NCI-H2081 treated with DMSO at 0.1 percent for 48 hours (cell line): ENCODE results near the gene SLC6A3.
"Not testable (repeated sequence)": the region's sequence is repeated elsewhere in the genome, so short reads cannot be mapped to it uniquely, and the experiment has no call there.

Experiments
- DNase-seq: peaks from one replicate; lab custom pipeline; 2025; lab: John Stamatoyannopoulos, UW

Gene SLC6A3

GRCh38 chr5:1387059-1387755, 58.0 kb downstream of the SLC6A3 start:
- DNase-seq: no peak

GRCh38 chr5:1386274-1386717, 58.9 kb downstream of the SLC6A3 start:
- DNase-seq: no peak

GRCh38 chr5:1385395-1386273, 59.6 kb downstream of the SLC6A3 start:
- DNase-seq: peak; percentile 26

DNA sequence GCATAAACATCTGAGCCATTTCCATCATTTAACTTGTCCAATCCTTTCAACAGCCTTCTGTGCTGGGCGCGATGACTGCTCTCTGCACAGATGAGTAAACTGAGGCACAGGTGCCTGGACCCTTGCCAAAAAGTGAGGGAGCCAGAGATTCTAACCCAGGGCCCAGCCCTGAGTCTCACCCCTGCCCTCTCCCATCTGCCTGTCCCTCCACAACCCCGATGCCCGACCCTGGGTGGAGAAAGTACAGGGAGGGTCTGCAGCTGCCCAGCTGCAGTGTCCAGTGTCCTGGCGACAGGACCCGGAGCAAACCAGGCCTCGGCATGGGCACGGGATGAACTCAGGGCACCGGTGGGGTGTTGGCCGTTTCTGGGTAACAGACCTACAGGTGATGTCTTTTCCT, 60.7 kb downstream of the SLC6A3 start:
- DNase-seq: no peak

- no peak for DNase-seq
These were observed 61.3 kb downstream of the SLC6A3 start for GRCh38 chr5:1383886-1384401.

GRCh38 chr5:1383344-1383743, 61.9 kb downstream of the SLC6A3 start:
- no peak for DNase-seq

DNA sequence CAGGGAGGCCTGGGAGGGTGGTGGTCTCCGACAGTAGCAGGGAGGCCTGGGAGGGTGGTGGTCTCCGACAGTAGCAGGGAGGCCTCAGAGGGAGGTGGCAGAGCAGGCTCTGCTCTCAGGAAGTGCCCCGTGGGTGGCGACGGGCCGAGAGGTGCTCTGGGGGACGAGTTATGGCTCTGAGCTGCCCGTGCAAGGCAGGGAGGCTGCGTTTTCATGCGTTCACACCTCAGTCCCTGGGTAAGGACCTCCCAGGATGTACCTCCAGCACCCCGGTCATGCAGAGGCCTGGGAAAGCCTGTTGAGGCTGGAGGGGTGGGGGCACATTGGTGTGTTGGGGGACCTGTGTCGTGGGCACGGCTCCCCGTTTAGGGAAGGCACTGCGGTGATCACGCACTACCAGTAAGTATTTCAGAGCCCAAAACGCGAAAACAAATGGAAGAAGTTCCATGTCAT, 63.0 kb downstream of the SLC6A3 start:
- no peak for DNase-seq

DNA sequence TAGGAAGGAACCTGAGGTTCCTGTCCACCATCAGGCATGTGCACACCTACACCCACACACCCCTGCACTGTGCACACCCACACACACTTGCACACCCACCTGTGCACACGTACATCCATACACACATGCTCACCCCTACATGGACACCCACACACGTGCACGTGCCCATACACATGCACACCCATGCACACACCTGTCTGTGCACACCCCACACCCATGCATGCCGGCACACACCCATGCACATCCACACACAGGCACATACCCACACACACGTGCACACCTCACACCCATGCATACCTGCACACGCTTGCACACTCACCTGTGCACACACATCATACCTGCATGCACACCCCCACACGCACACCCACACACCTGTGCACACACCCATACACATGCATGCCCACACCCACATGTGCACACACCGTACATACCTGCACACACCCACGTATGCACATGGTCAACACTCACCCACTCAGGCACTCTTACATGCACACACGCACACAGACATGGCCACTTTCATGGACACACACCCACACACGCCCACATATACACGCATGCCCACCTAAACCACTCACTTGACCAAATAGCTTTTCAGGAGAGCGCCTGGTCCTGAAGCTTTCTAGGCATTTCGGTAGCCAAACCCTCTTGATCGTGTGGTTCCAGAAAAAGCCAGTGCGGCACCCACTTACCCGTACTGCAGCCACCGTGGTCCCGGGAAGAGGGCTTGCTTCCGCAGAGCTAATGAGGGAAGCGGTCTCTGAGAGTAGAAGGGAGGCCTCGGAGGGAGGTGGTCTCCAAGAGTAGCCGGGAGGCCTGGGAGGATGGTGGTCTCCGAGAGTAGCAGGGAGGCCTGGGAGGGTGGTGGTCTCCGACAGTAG, 63.6 kb downstream of the SLC6A3 start:
- DNase-seq: no peak

DNA sequence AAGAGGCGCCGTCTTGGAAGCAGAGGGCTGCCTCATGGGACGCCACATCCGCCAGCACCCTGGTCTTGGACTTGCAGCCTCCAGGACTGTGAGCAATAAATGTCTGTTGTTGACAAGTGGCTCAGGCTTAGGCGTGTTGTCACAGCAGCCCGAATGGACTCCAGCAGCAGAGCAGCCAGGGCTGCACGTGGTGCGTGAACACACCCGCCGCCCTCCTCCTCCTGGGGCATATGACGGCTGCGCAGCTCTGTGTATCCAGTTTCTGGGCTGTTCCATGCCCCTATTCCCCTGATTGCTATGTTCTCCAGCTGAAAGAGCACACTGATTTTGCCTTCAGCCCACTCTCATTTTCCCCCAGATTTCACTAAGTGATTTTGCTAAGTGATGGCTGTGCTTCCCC, 64.3 kb downstream of the SLC6A3 start:
- no peak for DNase-seq

GRCh38 chr5:1380011-1380817, 65.0 kb downstream of the SLC6A3 start:
- DNase-seq: no peak

DNA sequence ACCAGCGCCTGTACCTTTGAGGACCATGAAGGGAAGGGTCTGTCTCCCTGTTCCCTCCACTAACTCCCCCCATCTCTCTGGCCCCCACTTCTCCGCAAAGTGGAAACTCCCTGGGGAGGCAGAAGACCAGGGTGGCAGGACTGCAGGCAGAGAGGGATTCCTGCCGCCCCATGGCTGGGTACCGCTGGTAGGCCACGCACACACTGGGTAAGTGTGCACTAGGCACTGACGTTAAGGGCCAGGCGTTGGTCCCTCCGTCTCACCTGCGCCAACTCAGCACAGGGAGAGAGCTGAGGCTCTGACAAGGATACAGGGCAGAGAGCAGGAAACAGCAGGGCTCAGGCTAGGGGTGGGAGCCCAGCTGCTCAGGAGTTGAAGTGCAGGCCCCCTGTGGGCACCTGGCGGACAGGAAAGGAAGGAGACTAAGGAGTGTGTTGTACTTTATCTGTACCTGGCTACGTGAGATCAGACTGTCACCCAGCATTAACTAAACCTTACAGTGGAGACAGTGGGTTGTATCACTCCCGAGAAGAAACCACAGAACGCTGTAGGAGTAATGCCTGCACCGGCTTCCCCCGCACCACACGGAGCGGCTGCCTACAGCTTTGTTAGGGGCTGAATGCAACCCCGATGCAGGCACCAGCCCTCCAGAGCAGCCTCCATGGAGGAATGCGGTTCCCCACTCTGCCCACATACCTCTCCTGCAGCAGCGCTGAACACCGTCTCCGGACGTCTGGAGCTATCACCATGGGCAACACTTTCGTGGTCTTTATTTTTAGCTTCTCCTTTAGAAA, 66.2 kb downstream of the SLC6A3 start:
- DNase-seq: no peak

GRCh38 chr5:1378096-1378495, 67.1 kb downstream of the SLC6A3 start:
- no peak for DNase-seq

- DNase-seq: no peak
These were observed 68.3 kb downstream of the SLC6A3 start for GRCh38 chr5:1376981-1377380.

DNA sequence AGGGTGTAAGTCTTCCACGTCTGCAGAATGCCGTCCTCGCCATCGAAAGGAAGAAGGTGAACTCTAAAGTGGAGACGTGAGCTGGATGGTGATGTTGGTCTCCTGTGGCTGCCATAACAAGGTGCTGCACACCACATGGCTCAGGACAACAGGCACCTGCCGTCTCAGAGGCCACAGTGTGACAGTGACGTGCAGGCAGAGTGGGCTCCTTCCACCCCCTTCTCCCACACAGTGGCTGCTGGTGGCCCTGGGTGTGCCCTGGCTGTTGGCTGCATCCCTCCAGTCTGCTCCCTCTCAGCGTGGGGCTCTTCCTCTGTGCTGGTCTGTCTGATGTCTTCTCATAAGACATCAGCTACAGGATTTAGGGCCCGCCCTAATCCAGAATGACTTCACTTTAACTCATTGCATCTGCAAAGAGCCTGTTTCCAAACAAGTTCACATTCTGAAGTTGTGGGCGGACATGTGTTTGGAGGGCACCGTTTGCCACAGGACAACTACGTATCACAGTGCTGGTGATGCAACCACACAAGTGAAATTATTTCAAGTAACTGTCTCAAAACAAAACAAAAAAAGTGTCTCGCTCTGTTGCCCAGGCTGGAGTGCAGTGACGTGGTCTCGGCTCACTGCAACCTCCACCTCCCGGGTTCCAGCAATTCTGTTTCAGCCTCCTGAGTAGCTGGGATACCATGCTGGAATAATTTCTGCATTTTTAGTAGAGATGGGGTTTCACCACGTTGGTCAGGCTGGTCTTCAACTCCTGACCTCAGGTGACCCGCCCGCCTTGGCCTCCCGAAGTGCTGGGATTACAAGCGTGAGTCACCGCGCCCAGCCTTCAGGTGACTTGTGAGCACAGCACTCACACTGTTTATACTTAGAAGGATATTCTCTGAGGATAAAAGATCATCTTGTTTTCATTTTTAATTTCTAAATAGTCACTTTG, 69.1 kb downstream of the SLC6A3 start:
- no peak for DNase-seq

DNA sequence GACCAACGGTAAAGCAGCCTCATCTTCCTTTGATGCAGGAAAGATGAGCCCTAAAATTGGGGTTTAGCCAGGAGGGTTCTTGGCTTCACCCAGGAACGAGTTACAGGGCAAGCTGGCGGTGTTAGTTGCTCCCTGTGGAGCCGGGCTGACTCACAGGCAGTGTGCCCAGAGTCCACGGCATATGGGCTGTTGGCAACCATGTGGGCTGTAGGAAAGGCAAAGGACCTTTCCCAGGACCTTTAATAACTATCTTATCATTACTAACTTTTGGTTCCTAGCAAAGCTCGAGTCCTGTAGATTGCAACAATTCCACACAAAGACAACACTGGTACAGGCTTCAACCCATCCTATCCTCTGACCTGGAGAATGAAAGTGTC, 70.6 kb downstream of the SLC6A3 start:
- no peak for DNase-seq

GRCh38 chr5:1374030-1374678, 71.1 kb downstream of the SLC6A3 start:
- no peak for DNase-seq

DNA sequence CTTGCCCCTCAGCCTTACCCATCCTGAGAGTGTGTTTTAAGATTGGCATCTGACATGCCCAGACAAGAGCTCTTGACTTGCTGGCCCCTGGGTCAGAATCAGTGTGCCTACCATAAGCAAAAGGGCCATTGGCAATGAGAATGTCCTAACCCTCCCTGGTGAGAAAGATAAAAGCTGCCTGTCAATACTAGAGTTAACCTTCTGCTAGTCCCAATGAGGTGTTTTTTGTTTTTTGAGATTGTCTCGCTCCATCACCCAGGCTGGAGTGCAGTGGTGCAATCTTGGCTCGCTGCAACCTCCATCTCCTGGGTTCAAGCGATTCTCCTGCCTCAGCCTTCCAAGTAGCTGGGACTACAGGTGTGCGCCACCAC, 73.3 kb downstream of the SLC6A3 start:
- not testable (repeated sequence) for DNase-seq

DNA sequence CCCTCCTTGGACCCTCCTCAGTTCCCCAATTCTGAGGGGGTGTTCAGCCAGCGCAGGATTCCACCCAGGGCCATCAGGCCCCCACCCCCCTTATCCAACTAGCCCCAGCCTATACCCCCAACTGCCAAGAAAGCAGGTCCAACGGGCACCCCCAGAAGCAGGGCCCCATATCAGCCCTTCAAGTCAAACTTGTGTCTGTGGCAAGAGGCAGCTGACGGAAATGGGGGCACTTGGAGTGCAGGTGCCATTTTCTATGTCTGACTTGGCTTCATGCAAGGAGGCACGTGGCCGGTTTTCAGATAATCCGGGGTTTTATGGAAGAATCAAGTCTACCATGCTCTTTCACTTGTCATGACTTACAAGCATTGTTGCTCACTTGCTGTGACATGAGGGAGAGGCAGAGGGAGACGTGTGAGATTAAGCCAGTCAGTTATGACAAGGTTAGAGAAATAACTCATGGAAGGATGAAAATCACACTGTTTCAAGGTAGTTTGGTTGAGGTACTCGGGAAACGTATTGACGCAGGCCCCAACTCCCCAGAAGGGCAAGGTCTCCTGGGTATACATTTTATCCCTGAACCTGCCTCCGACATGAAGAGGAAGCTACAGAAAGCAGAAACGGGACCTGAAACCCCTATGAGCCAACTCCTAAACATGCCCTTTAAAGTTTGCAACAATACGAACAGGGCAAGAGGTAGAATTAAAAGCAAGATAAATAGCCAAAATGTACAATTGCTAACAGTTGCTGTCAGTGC, 73.8 kb downstream of the SLC6A3 start:
- DNase-seq: no peak
